Glutamatergic neuron (in vitro differentiated cells): ENCODE measurements around the gene S100P. TPM values are rescaled to one million over a fixed set of nuclear protein-coding genes. Genes with fewer than 3 reads are reported as not detected.

ENCODE experiments used
- DNase-seq: peaks from one replicate; pipeline ENCODE4 v3.0.0; 2022
- H3K27ac Mint-ChIP-seq: one replicate; pipeline ENCODE4 v1.8.0; 2020; ENCODE audit warnings: mild to moderate bottlenecking, mixed read lengths, inconsistent platforms; ENCODE audit not compliant: unreplicated experiment
- H3K27me3 Mint-ChIP-seq: one replicate; pipeline ENCODE4 v1.8.0; 2020; ENCODE audit warnings: mild to moderate bottlenecking, moderate library complexity, mixed read lengths, inconsistent platforms; ENCODE audit not compliant: unreplicated experiment
- H3K36me3 Mint-ChIP-seq: one replicate; pipeline ENCODE4 v1.8.0; 2020; ENCODE audit warnings: mild to moderate bottlenecking, mixed read lengths, inconsistent platforms; ENCODE audit not compliant: unreplicated experiment
- H3K4me1 Mint-ChIP-seq: one replicate; pipeline ENCODE4 v1.8.0; 2020; ENCODE audit warnings: mild to moderate bottlenecking, low read depth, mixed read lengths, inconsistent platforms; ENCODE audit not compliant: unreplicated experiment
- H3K4me3 Mint-ChIP-seq: one replicate; pipeline ENCODE4 v1.8.0; 2020; ENCODE audit warnings: mild to moderate bottlenecking, mixed read lengths, inconsistent platforms; ENCODE audit not compliant: unreplicated experiment
- H3K9me3 Mint-ChIP-seq: one replicate; pipeline ENCODE4 v1.8.0; 2020; ENCODE audit warnings: mild to moderate bottlenecking, moderate library complexity, mixed read lengths, inconsistent platforms; ENCODE audit not compliant: unreplicated experiment
- total RNA-seq: library from RNA; stranded (reverse); fragmentation: NEBNext Ultra II Directional; extraction: Animal tissue kit (Norgen Biotek cat#: 25700); gene quantifications from one replicate; pipeline ENCODE4 v1.2.1, GENCODE V29; 2021; ENCODE audit not compliant: unreplicated experiment
- TF ChIP-seq, protein P1 (sequence below): fragments of 200-600 bp; sonication (generic); IDR thresholded peaks from one replicate; pipeline ENCODE4 v1.5.0; 2021; ENCODE audit not compliant: partially characterized antibody, unreplicated experiment

The S100P gene
- total RNA-seq, 1 donor from 2014 or later, result not detected

DNA sequence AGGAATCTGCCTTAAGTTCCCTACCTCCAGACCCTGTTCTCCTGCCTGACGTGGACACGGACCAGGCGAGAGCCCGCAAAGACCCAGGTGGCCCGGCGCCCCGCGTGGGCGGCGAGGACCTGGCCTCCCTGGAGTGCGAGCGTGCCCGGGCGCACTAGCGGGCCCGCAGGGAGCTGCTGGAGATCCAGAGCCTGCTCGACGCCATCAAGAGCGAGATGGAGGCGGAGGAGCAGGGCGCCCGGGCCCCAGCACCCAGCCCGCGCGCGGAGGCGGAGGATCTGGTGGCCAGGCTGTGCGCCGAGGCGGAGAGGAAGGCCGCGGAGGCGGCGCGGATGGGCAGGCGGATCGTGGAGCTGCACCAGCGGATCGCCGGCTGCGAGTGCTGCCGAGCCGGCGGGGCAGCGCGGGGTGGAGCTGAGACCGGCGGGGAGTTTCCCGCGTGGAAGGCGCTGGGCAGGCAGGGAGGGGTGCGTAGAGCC, 35.0 kb upstream of the S100P start:
- H3K27ac Mint-ChIP-seq, result no peak overlapping the region
- TF ChIP-seq, protein P1, sequence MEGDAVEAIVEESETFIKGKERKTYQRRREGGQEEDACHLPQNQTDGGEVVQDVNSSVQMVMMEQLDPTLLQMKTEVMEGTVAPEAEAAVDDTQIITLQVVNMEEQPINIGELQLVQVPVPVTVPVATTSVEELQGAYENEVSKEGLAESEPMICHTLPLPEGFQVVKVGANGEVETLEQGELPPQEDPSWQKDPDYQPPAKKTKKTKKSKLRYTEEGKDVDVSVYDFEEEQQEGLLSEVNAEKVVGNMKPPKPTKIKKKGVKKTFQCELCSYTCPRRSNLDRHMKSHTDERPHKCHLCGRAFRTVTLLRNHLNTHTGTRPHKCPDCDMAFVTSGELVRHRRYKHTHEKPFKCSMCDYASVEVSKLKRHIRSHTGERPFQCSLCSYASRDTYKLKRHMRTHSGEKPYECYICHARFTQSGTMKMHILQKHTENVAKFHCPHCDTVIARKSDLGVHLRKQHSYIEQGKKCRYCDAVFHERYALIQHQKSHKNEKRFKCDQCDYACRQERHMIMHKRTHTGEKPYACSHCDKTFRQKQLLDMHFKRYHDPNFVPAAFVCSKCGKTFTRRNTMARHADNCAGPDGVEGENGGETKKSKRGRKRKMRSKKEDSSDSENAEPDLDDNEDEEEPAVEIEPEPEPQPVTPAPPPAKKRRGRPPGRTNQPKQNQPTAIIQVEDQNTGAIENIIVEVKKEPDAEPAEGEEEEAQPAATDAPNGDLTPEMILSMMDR, result no peak
- no peaks in the 10 kb centered on the region for H3K36me3 Mint-ChIP-seq
- H3K4me1 Mint-ChIP-seq, result no peaks in the 10 kb centered on the region
- H3K9me3 Mint-ChIP-seq, result peaks cover 3% of the 10 kb centered on the region
- H3K27me3 Mint-ChIP-seq, result peaks cover 10% of the 10 kb centered on the region
- peak; percentile 30 for DNase-seq
- no peak overlapping the region for H3K4me3 Mint-ChIP-seq

DNA sequence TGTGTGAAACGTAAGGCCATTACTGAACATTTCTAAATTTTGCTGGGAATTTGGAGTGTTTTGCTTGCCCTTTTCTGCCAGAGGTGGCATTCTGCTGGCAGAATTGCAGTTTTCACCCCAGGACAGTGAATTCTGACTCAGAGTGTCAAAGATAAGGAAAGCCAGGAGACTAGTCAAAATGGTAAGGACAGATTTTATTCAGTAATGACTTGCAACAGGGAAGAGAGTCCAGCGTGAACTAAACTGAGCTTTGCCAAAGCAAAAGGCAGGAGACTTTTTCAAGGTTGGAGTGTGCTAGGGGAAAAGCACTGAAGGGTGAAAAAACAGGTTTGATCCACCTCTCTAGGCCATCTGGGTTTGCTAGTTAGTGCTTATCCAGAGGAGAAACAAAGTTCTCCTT, 33.8 kb upstream of the S100P start:
- TF ChIP-seq, protein P1, result no peak
- Mint-ChIP-seq H3K9me3 (no peaks in the 10 kb centered on the region), H3K36me3 (no peaks in the 10 kb centered on the region), H3K4me3 (no peak overlapping the region), H3K27me3 (peaks cover 10% of the 10 kb centered on the region), H3K4me1 (no peaks in the 10 kb centered on the region), H3K27ac (no peak overlapping the region)
- no peak for DNase-seq

DNA sequence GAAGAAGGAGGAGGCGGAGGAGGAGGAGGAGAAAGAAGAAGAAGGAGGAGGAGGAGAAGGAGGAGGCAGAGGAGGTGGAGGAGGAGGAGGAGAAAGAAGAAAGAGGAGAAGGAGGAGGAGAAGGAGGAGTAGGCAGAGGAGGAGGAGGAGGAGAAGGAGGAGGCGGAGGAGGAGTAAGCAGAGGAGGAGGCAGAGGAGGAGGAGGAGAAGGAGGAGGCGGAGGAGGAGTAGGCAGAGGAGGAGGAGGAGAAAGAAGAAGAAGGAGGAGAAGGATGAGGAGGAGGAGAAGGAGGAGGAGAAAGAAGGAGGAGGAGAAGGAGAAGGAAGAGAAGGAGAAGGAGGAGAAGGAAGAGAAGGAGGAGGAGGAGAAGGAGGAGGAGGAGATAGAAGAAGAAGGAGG, 33.2 kb upstream of the S100P start:
- no peak for DNase-seq
- H3K4me1 Mint-ChIP-seq, result no peaks in the 10 kb centered on the region
- no peak overlapping the region for H3K27ac Mint-ChIP-seq
- no peaks in the 10 kb centered on the region for H3K36me3 Mint-ChIP-seq
- no peaks in the 10 kb centered on the region for H3K9me3 Mint-ChIP-seq
- H3K27me3 Mint-ChIP-seq, result peaks cover 10% of the 10 kb centered on the region
- TF ChIP-seq, protein P1, result no peak
- no peak overlapping the region for H3K4me3 Mint-ChIP-seq

DNA sequence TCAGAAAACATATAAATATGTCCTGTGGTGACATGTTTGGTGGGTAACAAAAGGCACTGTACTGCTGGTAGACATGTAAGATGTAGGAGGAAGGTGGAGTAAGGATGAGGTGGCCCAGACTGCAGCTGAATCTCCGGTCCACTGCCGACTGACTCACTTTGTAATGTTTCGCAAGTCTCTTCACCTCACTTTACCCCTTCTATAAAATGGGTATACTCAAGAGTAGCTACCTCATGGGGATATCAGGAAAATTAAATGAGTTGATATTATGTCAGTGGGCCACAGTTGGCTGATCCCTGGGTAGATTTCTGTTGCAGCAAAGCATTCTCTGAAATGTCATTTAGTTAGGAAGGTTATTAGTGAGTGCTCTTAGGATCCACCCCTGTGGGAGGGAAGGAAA, 31.1 kb upstream of the S100P start:
- peaks cover 10% of the 10 kb centered on the region for H3K27me3 Mint-ChIP-seq
- no peak overlapping the region for H3K4me3 Mint-ChIP-seq
- TF ChIP-seq, protein P1, result no peak
- no peak for DNase-seq
- no peaks in the 10 kb centered on the region for H3K36me3 Mint-ChIP-seq
- H3K9me3 Mint-ChIP-seq, result no peaks in the 10 kb centered on the region
- no peaks in the 10 kb centered on the region for H3K4me1 Mint-ChIP-seq
- no peak overlapping the region for H3K27ac Mint-ChIP-seq

DNA sequence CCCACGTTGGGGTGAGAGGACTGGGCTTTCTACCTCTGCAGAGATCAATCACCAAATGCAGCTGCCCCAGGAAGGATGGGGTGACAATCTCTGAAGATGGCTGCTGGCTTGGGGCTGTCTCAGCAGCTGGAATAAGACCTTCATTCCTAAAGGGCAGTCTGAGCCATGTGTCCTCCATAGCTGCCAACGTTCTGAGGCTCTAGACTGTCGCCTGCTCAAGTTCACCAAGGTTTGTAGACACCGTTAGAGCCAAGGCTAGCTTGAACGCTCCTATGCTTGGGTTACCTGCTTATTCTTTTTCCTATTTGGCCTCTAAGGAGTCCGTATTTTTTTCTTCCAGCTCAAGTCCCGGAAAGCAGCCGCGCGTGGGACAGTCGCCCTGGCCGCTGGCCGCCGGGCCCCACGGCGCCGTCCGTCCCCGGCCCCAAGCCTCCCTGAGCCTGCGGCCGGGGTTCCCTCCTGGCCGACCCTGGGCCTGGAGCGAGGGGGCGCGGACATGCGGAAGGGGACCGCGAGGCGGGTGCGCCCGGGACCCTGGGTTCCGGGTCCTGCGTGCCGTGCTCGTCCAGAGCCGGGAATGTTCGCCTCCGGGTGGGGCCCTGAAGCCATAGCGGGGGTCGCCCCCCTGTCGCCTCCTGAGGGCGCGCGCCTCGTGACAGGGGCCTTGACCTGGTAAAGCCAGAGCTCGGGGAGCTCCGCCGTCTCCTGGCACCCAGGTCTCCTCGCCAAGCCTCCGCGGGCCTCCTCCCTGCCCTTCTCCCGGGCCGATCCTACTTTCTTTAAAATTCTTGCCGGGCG, 29.9 kb upstream of the S100P start:
- TF ChIP-seq, protein P1, result no peak
- peaks cover 10% of the 10 kb centered on the region for H3K27me3 Mint-ChIP-seq

More for the DNA sequence above, 29.9 kb upstream of the S100P start:
- Mint-ChIP-seq H3K27ac (no peak overlapping the region), H3K36me3 (no peaks in the 10 kb centered on the region), H3K4me3 (no peak overlapping the region), H3K9me3 (no peaks in the 10 kb centered on the region), H3K4me1 (no peaks in the 10 kb centered on the region)
- no peak for DNase-seq
